Urothelium cell line (cell line): Measurements from ENCODE around the gene CACNA1I.
A peak's percentile ranks its signal among the peaks of the same experiment; 100 is the strongest.

ENCODE experiments used
- DNase-seq: peaks from one replicate; pipeline ENCODE4 v3.0.0; 2011; ENCODE audit warnings: low spot score, mixed read lengths
- FAIRE-seq: peaks from 2 replicates; lab custom pipeline; 2011; peaks lifted over from hg19 to GRCh38; lab: Jason Lieb, UNC

CACNA1I gene

GRCh38 chr22:39621826-39622225, 51.3 kb downstream of the CACNA1I start:
- DNase-seq (no peak), FAIRE-seq (peak; percentile 87)

GRCh38 chr22:39622881-39623367, 52.4 kb downstream of the CACNA1I start:
- peak; percentile 98 for FAIRE-seq
- DNase-seq, result no peak

- DNase-seq (no peak), FAIRE-seq (no peak)
Observed at GRCh38 chr22:39623603-39624500, 53.3 kb downstream of the CACNA1I start.

GRCh38 chr22:39624501-39624821, 53.9 kb downstream of the CACNA1I start:
- no peak for FAIRE-seq
- no peak for DNase-seq

- FAIRE-seq (peak; percentile 44), DNase-seq (no peak)
Observed at GRCh38 chr22:39625569-39626537, 55.3 kb downstream of the CACNA1I start.

GRCh38 chr22:39627208-39627607, 56.7 kb downstream of the CACNA1I start:
- FAIRE-seq, result no peak
- DNase-seq, result no peak

GRCh38 chr22:39627865-39628562, 57.5 kb downstream of the CACNA1I start:
- FAIRE-seq (no peak), DNase-seq (no peak)

DNA sequence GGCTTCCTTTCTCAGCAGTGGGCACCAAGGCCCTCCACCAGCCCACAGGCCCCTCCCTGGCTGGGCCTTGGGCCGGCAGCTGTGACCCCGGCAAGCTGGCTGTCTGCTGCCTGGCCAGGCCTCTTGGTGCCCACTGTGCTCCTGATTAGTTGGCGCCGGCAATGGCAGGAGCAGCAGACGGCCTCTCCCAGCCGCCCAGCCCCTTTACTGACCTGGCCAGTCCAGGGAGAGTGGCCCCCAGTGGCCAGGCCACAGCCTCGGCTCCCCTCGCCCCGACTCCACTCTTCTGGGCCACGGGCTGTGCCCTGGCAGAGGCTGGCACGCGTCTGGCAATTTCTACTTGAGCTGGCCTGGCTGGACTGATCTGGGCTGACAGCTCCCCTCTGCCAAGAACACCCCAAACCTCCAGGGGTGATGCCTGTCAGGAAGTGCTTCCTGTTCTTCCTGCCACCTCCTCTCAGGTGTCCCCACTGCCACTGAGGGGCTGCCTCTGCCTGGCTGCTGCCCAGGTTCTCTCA, 58.1 kb downstream of the CACNA1I start:
- FAIRE-seq, result peak; percentile 20
- DNase-seq, result no peak

DNA sequence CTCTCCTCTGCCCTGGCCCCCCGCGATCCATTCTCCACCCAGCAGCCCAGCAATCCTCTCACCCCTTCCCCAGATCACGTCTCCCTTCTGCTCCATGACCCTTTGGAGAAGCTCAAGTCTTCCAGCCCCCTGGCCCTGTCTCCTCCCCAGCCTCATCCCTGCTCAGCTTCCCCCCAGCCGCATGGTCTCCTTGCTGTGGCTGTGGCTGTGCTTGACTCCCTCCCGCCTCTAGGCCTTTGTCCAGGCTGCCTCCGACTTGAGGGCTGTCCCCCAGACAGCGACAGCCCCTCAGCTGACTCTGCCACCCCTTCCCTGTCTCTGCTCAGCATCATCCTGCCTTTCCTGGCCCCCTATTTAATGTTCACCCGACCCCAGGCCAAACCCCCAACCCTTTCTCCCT, 59.3 kb downstream of the CACNA1I start:
- FAIRE-seq, result no peak
- DNase-seq, result no peak

GRCh38 chr22:39630721-39631120, 60.2 kb downstream of the CACNA1I start:
- FAIRE-seq, result no peak
- no peak for DNase-seq

DNA sequence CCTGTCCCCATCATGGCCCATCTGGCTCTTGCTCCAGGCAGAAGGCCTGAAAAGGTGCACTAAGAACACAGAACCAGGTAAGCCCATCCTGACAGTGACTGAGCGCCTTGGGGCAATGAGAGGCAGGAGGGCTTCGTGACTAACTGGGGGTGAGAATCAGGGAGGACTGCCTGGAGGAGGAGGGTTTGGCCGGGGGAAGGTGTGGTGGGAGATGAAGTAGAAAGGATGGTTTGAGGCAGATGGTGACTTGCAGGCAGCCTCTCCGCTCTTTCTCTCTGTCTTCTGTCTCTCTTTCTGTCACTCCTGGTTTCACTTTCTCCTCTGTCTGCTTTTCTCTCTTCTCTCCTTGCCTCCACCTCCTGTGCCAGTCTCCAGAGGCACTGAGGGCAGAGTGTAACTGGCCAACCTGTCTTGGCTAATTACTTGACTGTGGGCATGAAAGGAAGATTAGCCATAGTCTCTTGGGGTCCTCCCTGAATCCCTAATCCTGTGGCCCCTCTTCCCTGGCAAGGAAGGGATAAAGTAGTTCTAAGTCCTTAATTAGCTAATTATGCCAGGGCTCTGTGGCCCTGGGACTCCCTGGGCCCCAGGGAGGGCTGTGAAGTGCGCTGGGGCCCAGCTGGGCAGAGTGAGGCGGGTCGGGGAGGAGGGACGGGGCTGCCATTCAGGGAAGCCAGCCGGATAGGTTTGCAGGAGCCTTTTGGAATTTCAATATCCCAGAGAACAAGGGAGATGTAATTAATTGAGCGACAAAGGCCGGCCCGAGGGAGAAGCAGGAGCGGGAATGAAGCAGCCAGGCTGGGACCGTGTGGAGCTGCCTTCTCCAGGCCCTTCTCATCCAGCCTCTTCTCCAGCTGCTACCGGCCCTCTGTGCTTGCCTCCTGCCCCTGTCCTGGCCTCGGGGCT, 61.1 kb downstream of the CACNA1I start:
- FAIRE-seq (no peak), DNase-seq (no peak)

GRCh38 chr22:39634530-39635405, 64.2 kb downstream of the CACNA1I start:
- peak; percentile 97 for FAIRE-seq
- DNase-seq, result peak; percentile 96

DNA sequence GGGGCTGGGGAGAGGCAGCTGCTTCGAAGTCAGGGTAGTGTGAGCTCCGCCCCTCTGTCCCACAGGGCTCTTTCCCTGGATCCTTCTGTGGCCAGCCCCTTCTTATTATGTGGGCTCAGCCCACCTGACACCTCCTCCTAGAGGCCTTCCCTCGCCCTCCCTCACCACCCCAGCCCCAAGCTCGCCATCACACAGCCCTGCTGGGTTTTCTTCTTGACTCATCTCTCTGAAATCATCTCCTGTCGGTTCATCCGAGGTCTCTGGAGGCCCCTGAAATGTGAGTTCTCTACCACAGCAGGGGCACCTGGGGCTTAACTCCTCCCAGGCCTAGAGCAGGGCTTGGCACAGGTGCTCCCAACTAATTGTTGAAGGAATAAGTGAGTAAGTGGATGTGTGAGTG, 65.2 kb downstream of the CACNA1I start:
- DNase-seq, result peak; percentile 39
- no peak for FAIRE-seq

DNA sequence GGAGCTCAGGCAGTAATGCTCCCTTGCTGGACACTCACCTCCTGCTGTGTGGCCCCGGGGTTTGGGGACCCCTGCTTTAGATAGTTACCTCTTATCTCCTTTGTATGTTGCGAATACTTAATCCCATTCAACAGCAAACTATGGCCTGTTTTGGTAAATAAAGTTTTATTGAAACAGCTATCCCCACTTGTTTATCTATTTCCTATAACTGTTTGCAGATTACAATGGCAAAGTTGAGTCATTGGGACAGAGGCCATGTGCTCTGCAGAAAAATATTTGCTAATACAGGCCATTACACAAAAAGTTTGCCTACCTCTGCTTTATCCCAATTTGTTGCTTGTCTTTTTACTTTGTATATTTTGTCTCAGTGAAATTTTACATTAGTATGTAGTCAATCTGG, 68.4 kb downstream of the CACNA1I start:
- no peak for FAIRE-seq
- no peak for DNase-seq

- FAIRE-seq, result no peak
Observed at GRCh38 chr22:39641660-39642310, 71.2 kb downstream of the CACNA1I start.

GRCh38 chr22:39643311-39644083, 72.9 kb downstream of the CACNA1I start:
- FAIRE-seq (no peak), DNase-seq (no peak)

More at GRCh38 chr22:39641660-39642310, 71.2 kb downstream of the CACNA1I start:
- DNase-seq, result no peak

GRCh38 chr22:39645532-39645931, 75.0 kb downstream of the CACNA1I start:
- DNase-seq (no peak), FAIRE-seq (no peak)
